SU-DHL-6 (cell line): ENCODE results near the gene ZNF281.

Experiments used
- H2AFZ ChIP-seq: fragments of 200-600 bp; sonication (generic); 2 replicates; pipeline ENCODE4 v1.6.1; 2014; ENCODE audit warnings: low read depth, mild to moderate bottlenecking, moderate library complexity, mixed read lengths, antibody characterized with exemption, low read length; ENCODE audit not compliant: severe bottlenecking
- H3F3A ChIP-seq: fragments of 200-600 bp; shearing (Covaris generic); 2 replicates; pipeline ENCODE4 v1.6.0; 2016; ENCODE audit warnings: antibody characterized with exemption, mild to moderate bottlenecking; ENCODE audit not compliant: insufficient read depth
- H3K27ac ChIP-seq: fragments of 200-600 bp; sonication (generic); 2 replicates; pipeline ENCODE4 v1.5.1; 2016; ENCODE audit warnings: low read depth, mild to moderate bottlenecking, low read length, moderate library complexity, mixed read lengths
- H3K27me3 ChIP-seq: fragments of 200-600 bp; sonication (generic), shearing (Covaris generic); 2 replicates; pipeline ENCODE4 v1.6.0; 2014; ENCODE audit warnings: mild to moderate bottlenecking, low read length
- H3K36me3 ChIP-seq: fragments of 200-600 bp; sonication (generic); 2 replicates; pipeline ENCODE4 v1.6.1; 2014; ENCODE audit warnings: mild to moderate bottlenecking, low read length, mixed read lengths
- H3K4me2 ChIP-seq: fragments of 300-600, 200-600 bp; shearing (Covaris generic), sonication (generic); 2 replicates; pipeline ENCODE4 v1.6.0; 2014; ENCODE audit warnings: low read length, low read depth, mild to moderate bottlenecking; ENCODE audit not compliant: poor library complexity, severe bottlenecking
- H3K4me3 ChIP-seq: fragments of 200-600 bp; sonication (generic); 2 replicates; pipeline ENCODE4 v1.5.1; 2014; ENCODE audit warnings: antibody characterized with exemption, low read length, mild to moderate bottlenecking, mixed read lengths; ENCODE audit not compliant: insufficient read depth, poor library complexity, severe bottlenecking
- H3K79me2 ChIP-seq: fragments of 200-600 bp; sonication (generic); 2 replicates; pipeline ENCODE4 v1.6.1; 2014; ENCODE audit warnings: mild to moderate bottlenecking, low read length, moderate library complexity; ENCODE audit not compliant: insufficient read depth
- H3K9ac ChIP-seq: fragments of 200-600 bp; sonication (generic); 2 replicates; pipeline ENCODE4 v1.7.0; 2014; ENCODE audit warnings: mild to moderate bottlenecking, low read length
- H3K9me2 ChIP-seq: fragments of 200-600 bp; sonication (generic); replicated peaks from 2 replicates; pipeline ENCODE4 v1.6.1; 2014; ENCODE audit warnings: low read length; ENCODE audit not compliant: insufficient read depth
- H3K9me3 ChIP-seq: fragments of 200-600 bp; sonication (generic); 2 replicates; pipeline ENCODE4 v1.6.1; 2014; ENCODE audit warnings: low read length, mixed read lengths; ENCODE audit not compliant: insufficient read depth
- H4K20me1 ChIP-seq: fragments of 200-600 bp; sonication (generic); 2 replicates; pipeline ENCODE4 v1.6.1; 2014; ENCODE audit warnings: low read depth, mild to moderate bottlenecking, antibody characterized with exemption, low read length, moderate library complexity, mixed read lengths
- CTCF ChIP-seq: fragments of 200-600 bp; sonication (generic); IDR thresholded peaks from one replicate; pipeline ENCODE4 v1.5.1; 2017; ENCODE audit warnings: antibody characterized with exemption, mild to moderate bottlenecking, low read length, moderate library complexity; ENCODE audit not compliant: insufficient read depth, poor library complexity, severe bottlenecking
- EZH2phosphoT487 ChIP-seq: fragments of 200-600 bp; sonication (generic), shearing (Covaris generic); conservative IDR thresholded peaks from 2 replicates; pipeline ENCODE4 v1.6.1; 2018; ENCODE audit warnings: mild to moderate bottlenecking, antibody characterized with exemption, low read length, moderate library complexity, mixed read lengths

The ZNF281 gene

GRCh38 chr1:200426196-200426595 lies 16.4 kb upstream of the ZNF281 start:
- H3K36me3 ChIP-seq = no peaks in the 10 kb centered on the region
- H3K79me2 ChIP-seq = no peaks in the 10 kb centered on the region
- no peak overlapping the region for H3K4me2 ChIP-seq
- H2AFZ ChIP-seq = no peak overlapping the region
- H3K27me3 ChIP-seq = no peaks in the 10 kb centered on the region
- no peaks in the 10 kb centered on the region for H4K20me1 ChIP-seq
- no peaks in the 10 kb centered on the region for H3K9me2 ChIP-seq
- H3K9me3 ChIP-seq = no peaks in the 10 kb centered on the region
- no peaks in the 10 kb centered on the region for H3F3A ChIP-seq
- no peak overlapping the region for H3K27ac ChIP-seq
- no peak overlapping the region for H3K9ac ChIP-seq
- no peak overlapping the region for H3K4me3 ChIP-seq
- TF ChIP-seq EZH2phosphoT487 (no peak), CTCF (no peak)

- H3K27me3 ChIP-seq = no peaks in the 10 kb centered on the region
- H3F3A ChIP-seq = no peaks in the 10 kb centered on the region
- H3K9me2 ChIP-seq = no peaks in the 10 kb centered on the region
- no peaks in the 10 kb centered on the region for H3K9me3 ChIP-seq
- H3K4me2 ChIP-seq = no peak overlapping the region
- no peak overlapping the region for H2AFZ ChIP-seq
- no peaks in the 10 kb centered on the region for H3K79me2 ChIP-seq
- no peak overlapping the region for H3K9ac ChIP-seq
- H3K36me3 ChIP-seq = no peaks in the 10 kb centered on the region
- no peak overlapping the region for H3K27ac ChIP-seq
- H3K4me3 ChIP-seq = no peak overlapping the region
- TF ChIP-seq CTCF = no peak
- TF ChIP-seq EZH2phosphoT487 = no peak
- no peaks in the 10 kb centered on the region for H4K20me1 ChIP-seq
Measured at GRCh38 chr1:200423235-200423634, 13.4 kb upstream of the ZNF281 start.

GRCh38 chr1:200422211-200422610 lies 12.4 kb upstream of the ZNF281 start:
- H3K9me3 ChIP-seq = no peaks in the 10 kb centered on the region
- no peak overlapping the region for H3K9ac ChIP-seq
- H3K27ac ChIP-seq = no peak overlapping the region
- no peak overlapping the region for H3K4me2 ChIP-seq
- no peaks in the 10 kb centered on the region for H3K9me2 ChIP-seq
- H3K36me3 ChIP-seq = no peaks in the 10 kb centered on the region
- no peaks in the 10 kb centered on the region for H3K27me3 ChIP-seq
- H2AFZ ChIP-seq = no peak overlapping the region
- no peak for TF ChIP-seq CTCF
- TF ChIP-seq EZH2phosphoT487 = no peak
- H3F3A ChIP-seq = no peaks in the 10 kb centered on the region
- H4K20me1 ChIP-seq = no peaks in the 10 kb centered on the region
- no peak overlapping the region for H3K4me3 ChIP-seq
- H3K79me2 ChIP-seq = no peaks in the 10 kb centered on the region
